GM11168 (cell line): ENCODE data around the gene CDKL5.
"Not testable (repeated sequence)": the region's sequence is repeated elsewhere in the genome, so short reads cannot be mapped to it uniquely, and the experiment has no call there.

ENCODE experiments used
- in situ Hi-C: fragments of 300-500 bp; cut with MboI; formaldehyde crosslinking; loops from one replicate; pipeline ENCODE4 v1.12.0; 2022; ENCODE audit warnings: low sequenced_read_pairs; ENCODE audit not compliant: unreplicated experiment

Gene CDKL5

GRCh38 chrX:18561020-18561419, 135.6 kb downstream of the CDKL5 start:
- in situ Hi-C loops = no loop called here

GRCh38 chrX:18565727-18566126, 140.3 kb downstream of the CDKL5 start:
- in situ Hi-C loops = no loop called here

DNA sequence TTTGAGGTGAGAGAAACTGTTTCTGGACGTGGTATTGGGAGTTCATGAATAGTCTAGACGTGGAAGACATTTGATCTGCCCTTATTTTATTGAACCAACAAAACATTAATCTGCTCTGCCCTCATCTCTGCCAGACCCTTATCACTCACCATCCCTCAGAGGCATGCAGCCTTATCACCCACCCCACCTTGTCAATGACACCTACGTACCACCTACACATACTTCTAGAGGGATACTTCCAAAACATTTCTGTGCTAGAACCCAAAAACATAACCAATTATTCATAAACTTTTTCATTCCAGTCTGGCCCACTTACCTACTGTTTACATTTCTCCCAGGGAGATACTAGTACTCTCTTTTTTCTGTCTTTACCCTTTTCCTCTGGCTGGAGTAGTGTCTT, 141.3 kb downstream of the CDKL5 start:
- in situ Hi-C loops = no loop called here

GRCh38 chrX:18573556-18573955, 148.1 kb downstream of the CDKL5 start:
- in situ Hi-C loops = no loop called here

DNA sequence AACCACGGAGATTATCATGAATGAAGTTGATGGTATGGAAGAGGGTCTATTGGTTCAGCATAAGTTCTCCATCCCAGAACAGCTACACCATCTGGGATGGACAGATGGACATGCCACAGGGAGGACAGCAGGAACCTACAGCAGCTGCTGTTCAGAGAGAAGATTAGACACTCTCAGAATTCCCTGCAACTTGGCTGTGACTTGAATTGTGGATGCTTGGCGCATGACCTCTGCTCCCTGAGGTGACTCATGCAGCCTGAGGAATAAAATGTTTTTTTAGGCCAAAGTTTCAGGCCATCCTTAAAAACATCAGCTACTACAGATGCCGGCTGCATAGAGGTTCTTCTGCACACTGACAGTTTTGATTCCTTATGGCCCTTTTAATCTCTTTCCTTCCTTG, 149.2 kb downstream of the CDKL5 start:
- in situ Hi-C loops = no loop called here

DNA sequence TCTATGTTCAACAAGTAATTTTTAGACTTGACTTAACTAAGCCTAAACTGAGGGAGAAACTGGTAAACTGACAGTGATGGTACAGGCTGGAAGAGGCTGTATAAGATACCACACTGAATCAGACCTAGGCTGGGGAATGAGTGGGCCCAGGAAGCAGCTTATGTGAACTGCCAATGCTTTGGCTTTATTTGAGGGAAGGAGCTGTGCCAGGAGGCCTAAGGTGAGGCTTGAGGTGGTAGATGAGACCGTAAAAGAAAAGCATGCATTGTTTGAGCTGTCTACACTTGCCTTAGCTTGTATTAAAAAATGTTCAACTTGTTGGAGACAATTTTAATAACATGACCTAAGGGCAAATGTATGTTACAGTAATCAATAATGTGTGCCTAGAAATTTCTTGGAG, 150.3 kb downstream of the CDKL5 start:
- in situ Hi-C loops = no loop called here

GRCh38 chrX:18577400-18577799, 152.0 kb downstream of the CDKL5 start:
- in situ Hi-C loops = no loop called here

DNA sequence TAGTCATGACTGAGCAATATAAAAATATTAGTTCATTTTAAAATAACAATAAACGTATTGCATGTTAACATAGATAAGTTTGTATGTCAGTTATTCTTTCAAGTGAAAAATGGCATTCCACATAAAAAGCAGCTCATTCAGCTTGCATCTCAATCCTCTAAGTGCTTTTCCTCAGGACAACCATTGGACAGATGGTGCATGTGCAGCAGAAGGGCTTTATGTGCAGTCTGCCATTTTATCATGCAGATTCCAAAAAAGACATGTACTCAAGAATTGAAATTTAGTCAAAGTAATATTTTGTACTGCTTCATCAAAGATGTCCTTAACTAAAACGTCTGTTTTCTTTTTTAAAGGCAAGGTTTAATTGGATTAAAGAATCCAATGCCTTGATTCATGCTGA, 153.1 kb downstream of the CDKL5 start:
- in situ Hi-C loops = no loop called here

DNA sequence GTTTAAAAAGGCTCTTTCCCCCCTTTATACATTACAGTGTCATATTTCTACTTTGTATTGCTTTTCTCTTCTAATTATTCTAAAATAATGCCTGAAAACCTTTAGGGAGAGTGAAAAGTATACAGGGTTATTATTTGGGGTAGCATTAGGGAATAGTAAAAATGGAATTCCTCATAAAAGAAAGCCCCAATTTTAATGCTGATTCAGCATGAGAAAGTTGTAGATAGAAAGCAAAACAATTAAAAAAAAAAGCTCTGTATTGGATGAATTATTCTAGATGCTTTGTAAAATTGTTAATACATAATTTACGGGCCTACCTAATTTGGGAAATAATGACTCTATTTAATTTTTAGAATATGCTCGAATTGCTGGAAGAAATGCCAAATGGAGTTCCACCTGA, 154.1 kb downstream of the CDKL5 start:
- in situ Hi-C loops = no loop called here

DNA sequence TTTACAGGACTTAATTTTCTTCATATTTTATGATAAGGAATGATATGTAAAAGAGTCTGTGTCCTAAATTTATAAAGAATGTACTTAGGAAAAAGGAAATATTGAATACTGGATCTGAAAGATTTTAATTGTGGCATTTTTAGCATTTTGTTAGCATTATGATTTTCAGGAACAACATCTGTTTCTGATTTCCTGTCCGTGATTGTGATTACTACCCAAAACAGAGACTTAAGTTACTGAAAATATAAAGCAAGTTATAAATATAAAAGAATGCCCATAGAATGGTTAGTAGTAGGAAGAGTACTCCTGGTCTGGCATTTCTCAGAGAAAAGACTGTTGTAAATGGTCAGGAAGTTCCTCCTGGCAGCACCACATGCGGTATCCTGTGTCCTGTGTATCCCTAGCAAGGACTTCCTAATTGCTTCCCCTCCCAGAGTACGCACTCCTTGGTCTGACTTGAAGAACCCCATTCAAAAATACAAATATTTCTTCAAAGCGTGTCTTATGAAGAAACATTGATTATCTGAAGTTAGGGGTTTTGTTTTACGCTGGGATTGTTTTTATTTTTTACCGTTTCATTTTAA, 157.6 kb downstream of the CDKL5 start:
- in situ Hi-C loops = no loop called here

DNA sequence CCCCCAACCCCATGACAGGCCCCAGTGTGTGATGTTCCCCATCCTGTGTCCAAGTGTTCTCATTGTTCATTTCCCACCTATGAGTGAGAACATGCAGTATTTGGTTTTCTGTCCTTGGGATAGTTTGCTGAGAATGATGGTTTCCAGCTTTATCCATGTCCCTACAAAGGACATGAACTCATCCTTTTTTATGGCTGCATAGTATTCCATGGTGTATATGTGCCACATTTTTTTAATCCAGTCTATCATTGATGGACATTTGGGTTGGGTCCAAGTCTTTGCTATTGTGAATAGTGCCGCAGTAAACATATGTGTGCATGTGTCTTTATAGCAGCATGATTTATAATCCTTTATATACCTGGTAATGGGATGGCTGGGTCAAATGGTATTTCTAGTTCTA, 163.9 kb downstream of the CDKL5 start:
- in situ Hi-C loops = not testable (repeated sequence)

GRCh38 chrX:18591834-18592233, 166.4 kb downstream of the CDKL5 start:
- in situ Hi-C loops = no loop called here

DNA sequence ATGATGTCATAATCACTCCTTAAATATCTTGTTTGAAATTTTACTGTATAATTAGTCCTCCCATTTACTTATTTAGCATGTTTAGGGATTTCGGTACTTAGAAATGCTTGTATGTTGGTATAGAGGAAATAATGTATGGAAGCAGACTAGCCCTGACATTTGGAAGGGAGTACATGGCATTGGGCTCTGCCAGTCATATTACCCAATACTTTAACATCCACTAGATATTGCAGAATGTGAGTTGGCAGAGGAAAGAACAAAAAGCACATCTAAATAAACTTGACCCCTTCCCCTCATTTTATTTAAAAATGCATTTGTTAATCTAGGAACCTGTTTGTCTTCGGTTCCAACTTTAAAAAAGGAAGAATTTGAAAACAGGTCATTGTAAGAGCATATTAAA, 168.7 kb downstream of the CDKL5 start:
- in situ Hi-C loops = no loop called here

DNA sequence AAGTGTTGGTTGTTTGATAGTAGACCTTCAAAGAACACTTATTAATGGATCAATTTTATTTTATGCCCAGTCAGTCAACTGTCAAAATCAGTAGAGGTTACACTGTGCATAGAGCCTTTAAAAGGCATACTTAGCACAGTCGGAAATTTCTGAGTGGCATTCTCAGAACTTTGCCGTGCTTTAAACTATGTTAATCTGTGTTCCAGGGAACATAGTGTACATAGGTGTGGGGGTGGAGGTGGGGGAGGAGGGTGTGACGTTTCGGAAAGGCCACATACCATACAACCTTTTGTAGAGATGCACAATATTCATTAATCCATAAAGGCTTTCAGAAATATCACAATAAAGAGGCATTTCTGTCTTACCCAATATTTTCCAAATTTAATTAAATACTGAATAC, 170.7 kb downstream of the CDKL5 start:
- in situ Hi-C loops = no loop called here

GRCh38 chrX:18598413-18598812, 173.0 kb downstream of the CDKL5 start:
- in situ Hi-C loops = no loop called here

- in situ Hi-C loops = no loop called here
Observed at GRCh38 chrX:18607966-18608365, 182.6 kb downstream of the CDKL5 start.

GRCh38 chrX:18613930-18614639, 188.7 kb downstream of the CDKL5 start:
- in situ Hi-C loops = no loop called here

DNA sequence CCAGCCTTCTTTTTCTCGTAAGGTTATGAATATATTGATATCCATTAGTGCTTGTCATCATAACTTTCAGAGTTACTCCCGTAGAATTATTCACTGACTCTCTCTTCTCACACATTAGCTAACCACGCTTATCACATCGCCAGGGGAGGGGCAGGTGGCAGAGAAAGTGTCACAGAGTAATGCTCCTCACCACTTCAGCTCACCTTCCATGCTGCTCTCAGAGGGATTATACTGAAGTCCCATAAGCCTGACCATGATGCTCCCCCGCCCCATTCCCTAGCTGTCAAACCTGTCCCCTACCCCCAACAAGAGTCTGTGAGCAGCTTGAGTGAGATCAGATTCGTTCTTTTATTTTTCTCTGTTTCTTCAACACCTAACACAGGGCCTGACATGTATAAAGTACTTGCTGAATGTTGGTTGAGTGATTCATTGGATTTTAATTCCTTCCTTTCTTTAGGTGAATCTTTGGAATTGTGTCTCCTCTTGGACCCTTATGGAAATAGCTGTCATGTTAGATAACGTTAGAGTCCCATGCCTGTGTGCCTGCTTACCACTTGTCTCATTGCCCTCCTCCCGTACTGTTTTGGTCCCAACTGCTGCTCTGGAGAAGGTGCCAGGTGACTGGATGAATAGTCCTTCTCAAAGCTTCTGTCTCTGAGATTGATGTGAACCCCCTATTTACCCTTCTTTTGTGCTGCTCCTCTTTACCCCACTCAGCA, 191.4 kb downstream of the CDKL5 start:
- in situ Hi-C loops = no loop called here

GRCh38 chrX:18617407-18617750, 192.0 kb downstream of the CDKL5 start:
- in situ Hi-C loops = no loop called here

DNA sequence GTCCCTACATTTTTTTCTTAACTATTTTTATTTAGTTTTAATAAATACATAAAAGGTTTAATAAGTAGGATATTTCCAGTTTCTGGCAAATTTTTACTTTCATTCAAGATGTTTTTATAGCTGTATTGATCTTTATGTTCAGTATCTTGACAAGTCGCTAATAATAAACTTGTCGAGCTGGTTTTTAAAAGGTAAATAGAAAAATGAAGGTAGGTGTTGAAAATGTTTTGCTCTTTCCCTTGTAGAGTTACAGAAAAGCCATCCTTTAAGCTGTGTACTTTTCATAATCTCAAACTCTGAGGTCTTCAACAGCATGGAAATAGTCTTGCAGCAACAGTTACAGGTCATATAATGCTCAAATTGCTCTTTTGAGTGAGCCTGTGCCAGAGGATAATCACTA, 193.9 kb downstream of the CDKL5 start:
- in situ Hi-C loops = no loop called here

DNA sequence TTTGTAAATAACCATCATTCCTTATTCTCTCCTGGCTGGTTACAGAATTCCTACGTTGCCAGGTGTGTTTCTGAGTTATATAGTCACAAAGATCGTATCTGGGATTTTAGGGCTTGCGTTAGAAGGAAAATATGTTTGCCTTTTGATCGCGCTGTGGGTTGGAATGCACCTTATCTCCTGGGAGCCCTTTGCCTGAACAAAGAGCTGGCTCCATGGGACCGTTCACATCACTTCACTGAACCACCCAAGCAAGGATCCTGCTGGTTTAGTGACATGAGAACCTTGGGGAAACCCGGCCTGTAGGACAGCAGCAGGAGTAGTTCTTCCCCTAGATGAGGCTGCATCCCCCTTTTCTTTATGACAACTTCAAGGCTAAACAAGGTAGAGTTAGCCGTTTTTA, 194.9 kb downstream of the CDKL5 start:
- in situ Hi-C loops = no loop called here

DNA sequence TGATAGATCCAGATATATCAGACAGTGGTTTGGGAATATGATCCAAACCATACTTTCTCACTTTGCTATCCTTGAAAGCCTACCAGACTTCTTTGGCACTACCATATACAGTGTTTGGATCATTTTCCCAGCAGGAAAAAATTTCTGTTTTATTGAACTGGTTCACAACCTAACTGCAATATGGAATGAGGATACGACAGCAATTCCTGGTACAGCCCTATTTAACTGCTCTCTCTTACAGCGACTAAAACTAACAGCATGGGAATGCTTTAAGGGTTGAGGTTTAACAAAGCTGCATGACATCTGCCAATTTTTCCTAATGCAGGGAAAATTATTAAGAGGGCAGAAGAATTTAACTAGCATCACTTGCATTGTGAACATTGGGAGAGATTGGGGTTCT, 199.2 kb downstream of the CDKL5 start:
- in situ Hi-C loops = no loop called here
